Esophagus squamous epithelium (tissue), 5 donors: ENCODE data around the gene RAB4B. TPM values are rescaled to one million over a fixed set of nuclear protein-coding genes. Genes with fewer than 3 reads are reported as not detected.

ENCODE experiments used
- DNase-seq: peaks from one replicate; lab custom pipeline; 2025; lab: John Stamatoyannopoulos, UW
- H3K27ac ChIP-seq, 4 donors: fragments of 200-600 bp; sonication (generic); one replicate each; pipeline ENCODE4 v1.5.1; 2016 to 2019; ENCODE audit warnings: mild to moderate bottlenecking in 1 of 4
- H3K27me3 ChIP-seq, 4 donors: fragments of 200-600 bp; sonication (generic); 1 replicate in 3 of 4; 2 replicates in 1 of 4; pipeline versions ENCODE4 v1.5.1 to v1.6.0; 2017 to 2021; ENCODE audit warnings: antibody characterized with exemption in 1 of 4
- H3K36me3 ChIP-seq, 3 donors: fragments of 200-600 bp; sonication (generic); one replicate each; pipeline ENCODE4 v1.5.1; 2016 to 2019
- H3K4me1 ChIP-seq, 3 donors: fragments of 200-600 bp; sonication (generic); one replicate each; pipeline ENCODE4 v1.5.1; 2017 to 2019
- H3K4me3 ChIP-seq, 4 donors: fragments of 200-600 bp; sonication (generic); 1 replicate in 3 of 4; 2 replicates in 1 of 4; pipeline ENCODE4 v1.5.1; 2016 to 2019; ENCODE audit warnings: mild to moderate bottlenecking in 2 of 4, moderate library complexity in 1 of 4
- H3K9me3 ChIP-seq, 3 donors: fragments of 200-600 bp; sonication (generic); one replicate each; pipeline ENCODE4 v1.5.1; 2016 to 2019
- POLR2A ChIP-seq, 4 donors: fragments of 450-650 bp; IDR thresholded peaks; one replicate each; pipeline ENCODE4 v1.6.1; 2017; ENCODE audit warnings: antibody characterized with exemption in 4 of 4, mild to moderate bottlenecking in 4 of 4, moderate library complexity in 3 of 4
- WGBS, 2 donors: methylation state at CpG; one replicate each; pipeline ENCODE4 v1.1.5; 2018; 5-methylcytosine and 5-hydroxymethylcytosine counted together
- intact Hi-C: fragments of 100-400 bp; cut with DNase I; formaldehyde crosslinking; loops from one replicate; pipeline ENCODE4 v1.15.0; 2022
- total RNA-seq, 4 donors: library from RNA; depleted of rRNA; stranded (reverse); fragments of >200 nt; gene quantifications; one replicate each; pipeline ENCODE4 v1.1.0, GENCODE V29; 2016
- TF ChIP-seq, protein P1 (sequence below), 6 experiments: fragments of 450-650 bp in 4 of 6; fragments of 200-600 bp in 2 of 6; sonication (generic) in 2 of 6; IDR thresholded peaks; one replicate each; pipeline ENCODE4 v1.5.1; 2016 to 2019; ENCODE audit warnings: antibody characterized with exemption in 6 of 6, mild to moderate bottlenecking in 4 of 6, moderate library complexity in 4 of 6
- donor health status: DM: yes; HTN: yes; CAD: no.

Gene RAB4B
- total RNA-seq, 4 donors from 2014 or later = 15.2 to 37.0 (median 20.5) TPM

- Histone ChIP-seq H3K4me1 (peaks cover 69 to 97% (median 85%) of the 10 kb centered on the region in 3 donors), H3K27ac (peak overlapping the region; percentile 55 to 98 (median 86)), H3K9me3 (no peaks in the 10 kb centered on the region), H3K4me3 (peak overlapping the region in 2 of 4 donors; percentile 14 to 42), H3K27me3 (no peaks in the 10 kb centered on the region), H3K36me3 (peaks cover 0 to 48% (median 6%) of the 10 kb centered on the region in 3 donors)
- intact Hi-C loops = no loop called here
- 32% methylated on average over 19 to 25 of the region's 26 CpGs for WGBS, 2 donors
- DNase-seq = peak; percentile 38
- no peak for TF ChIP-seq POLR2A (IDR thresholded peaks at IDR 0.05)
- TF ChIP-seq, protein P1, sequence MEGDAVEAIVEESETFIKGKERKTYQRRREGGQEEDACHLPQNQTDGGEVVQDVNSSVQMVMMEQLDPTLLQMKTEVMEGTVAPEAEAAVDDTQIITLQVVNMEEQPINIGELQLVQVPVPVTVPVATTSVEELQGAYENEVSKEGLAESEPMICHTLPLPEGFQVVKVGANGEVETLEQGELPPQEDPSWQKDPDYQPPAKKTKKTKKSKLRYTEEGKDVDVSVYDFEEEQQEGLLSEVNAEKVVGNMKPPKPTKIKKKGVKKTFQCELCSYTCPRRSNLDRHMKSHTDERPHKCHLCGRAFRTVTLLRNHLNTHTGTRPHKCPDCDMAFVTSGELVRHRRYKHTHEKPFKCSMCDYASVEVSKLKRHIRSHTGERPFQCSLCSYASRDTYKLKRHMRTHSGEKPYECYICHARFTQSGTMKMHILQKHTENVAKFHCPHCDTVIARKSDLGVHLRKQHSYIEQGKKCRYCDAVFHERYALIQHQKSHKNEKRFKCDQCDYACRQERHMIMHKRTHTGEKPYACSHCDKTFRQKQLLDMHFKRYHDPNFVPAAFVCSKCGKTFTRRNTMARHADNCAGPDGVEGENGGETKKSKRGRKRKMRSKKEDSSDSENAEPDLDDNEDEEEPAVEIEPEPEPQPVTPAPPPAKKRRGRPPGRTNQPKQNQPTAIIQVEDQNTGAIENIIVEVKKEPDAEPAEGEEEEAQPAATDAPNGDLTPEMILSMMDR (IDR thresholded peaks at IDR 0.05) = peak; percentile 78 to 90 (median 82)
Observed at GRCh38 chr19:40806423-40807146, 28.5 kb downstream of the RAB4B start.

DNA sequence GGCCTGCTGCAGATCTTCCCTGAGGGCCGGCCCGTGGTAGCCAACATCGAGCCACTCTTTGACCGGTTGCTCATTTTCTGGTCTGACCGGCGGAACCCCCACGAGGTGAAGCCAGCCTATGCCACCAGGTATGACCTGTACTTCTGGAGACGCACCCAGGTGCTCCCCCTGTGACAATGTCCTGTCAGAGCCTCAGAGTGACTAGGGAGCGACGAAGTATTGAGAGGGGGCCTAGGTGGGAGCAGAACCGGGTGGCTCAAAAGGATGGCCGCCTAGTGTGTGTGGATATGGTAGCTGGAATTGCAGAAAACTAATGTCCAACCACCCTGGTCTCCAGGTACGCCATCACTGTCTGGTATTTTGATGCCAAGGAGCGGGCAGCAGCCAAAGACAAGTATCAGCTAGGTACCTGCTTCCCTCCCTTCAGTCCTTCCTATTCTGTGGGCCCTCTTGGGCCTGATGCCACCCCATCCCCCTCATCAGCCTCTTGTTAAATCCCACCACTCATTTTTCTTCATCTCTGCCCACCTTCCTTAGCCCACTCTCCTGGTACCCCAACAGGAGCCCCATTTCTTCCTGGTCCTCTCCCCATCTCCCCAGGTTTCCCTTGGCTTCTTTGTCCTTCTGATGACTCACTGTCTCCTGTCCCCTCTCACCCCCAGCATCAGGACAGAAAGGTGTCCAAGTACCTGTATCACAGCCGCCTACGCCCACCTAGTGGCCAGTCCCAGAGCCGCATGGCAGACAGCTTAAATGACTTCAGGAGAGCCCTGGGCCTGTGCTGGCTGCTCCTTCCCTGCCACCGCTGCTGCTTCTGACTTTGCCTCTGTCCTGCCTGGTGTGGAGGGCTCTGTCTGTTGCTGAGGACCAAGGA lies 29.3 kb downstream of the RAB4B start:
- DNase-seq = no peak
- H3K4me1 ChIP-seq = peaks cover 68 to 97% (median 84%) of the 10 kb centered on the region in 3 donors
- H3K36me3 ChIP-seq = peaks cover 0 to 42% (median 6%) of the 10 kb centered on the region in 3 donors
- peak overlapping the region in 2 of 4 donors; percentile 14 to 42 for H3K4me3 ChIP-seq
- no peaks in the 10 kb centered on the region for H3K27me3 ChIP-seq
- no peak for TF ChIP-seq POLR2A (IDR thresholded peaks at IDR 0.05)
- TF ChIP-seq, protein P1 (IDR thresholded peaks at IDR 0.05) = peak in 3 of 6 experiments; percentile 8 to 44 (median 25)
- intact Hi-C loops = no loop called here
- WGBS, 2 donors = 68 to 83% methylated on average over 6 to 16 of the region's 18 CpGs
- H3K9me3 ChIP-seq = no peaks in the 10 kb centered on the region
- H3K27ac ChIP-seq = peak overlapping the region; percentile 31 to 98 (median 86)

- H3K36me3 ChIP-seq = peaks cover 0 to 42% (median 6%) of the 10 kb centered on the region in 3 donors
- TF ChIP-seq, protein P1 (IDR thresholded peaks at IDR 0.05) = no peak
- TF ChIP-seq POLR2A (IDR thresholded peaks at IDR 0.05) = no peak
- H3K27ac ChIP-seq = peak overlapping the region in 3 of 4 donors; percentile 84 to 98 (median 88)
- no peaks in the 10 kb centered on the region for H3K9me3 ChIP-seq
- DNase-seq = no peak
- intact Hi-C loops = no loop called here
- no peak overlapping the region for H3K4me3 ChIP-seq
- WGBS, 2 donors = no CpG with 5 or more reads among the region's 2 CpGs
- H3K27me3 ChIP-seq = no peaks in the 10 kb centered on the region
- H3K4me1 ChIP-seq = peaks cover 62 to 97% (median 78%) of the 10 kb centered on the region in 3 donors
Observed at GRCh38 chr19:40808021-40808325, 29.9 kb downstream of the RAB4B start.

DNA sequence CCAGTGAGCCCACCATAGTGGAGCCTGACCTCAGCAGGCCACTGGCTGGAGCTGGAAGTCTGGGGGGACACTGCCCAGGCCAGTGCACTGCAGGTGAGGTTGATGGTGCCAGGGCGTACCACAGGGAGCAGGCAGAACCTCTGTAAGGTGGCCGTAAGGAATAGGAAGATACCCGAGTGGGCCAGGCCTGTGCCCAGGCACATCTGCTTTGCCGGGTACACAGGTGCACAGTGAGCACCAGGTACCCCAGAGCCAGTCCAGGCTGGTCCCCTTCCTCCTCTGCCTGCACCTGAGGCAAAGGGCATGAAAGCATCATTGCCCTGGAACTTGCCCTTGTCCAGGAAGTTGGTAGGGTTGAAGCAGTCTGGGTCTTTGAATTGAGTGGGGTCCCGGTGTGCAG lies 30.4 kb downstream of the RAB4B start:
- Histone ChIP-seq H3K36me3 (peaks cover 0 to 39% (median 6%) of the 10 kb centered on the region in 3 donors), H3K9me3 (no peaks in the 10 kb centered on the region), H3K27ac (peak overlapping the region in 1 of 4 donors; percentile 88), H3K27me3 (no peaks in the 10 kb centered on the region), H3K4me3 (no peak overlapping the region), H3K4me1 (peaks cover 57 to 95% (median 76%) of the 10 kb centered on the region in 3 donors)
- 60% methylated on average over 1 of the region's 5 CpGs; no CpG with 5 or more reads in 1 of the 2 donors for WGBS, 2 donors
- TF ChIP-seq POLR2A (IDR thresholded peaks at IDR 0.05) = no peak
- TF ChIP-seq, protein P1 (IDR thresholded peaks at IDR 0.05) = no peak
- DNase-seq = no peak
- intact Hi-C loops = no loop called here
